GM12865 (cell line): ENCODE results near the gene DCBLD1.
A peak's percentile ranks its signal among the peaks of the same experiment; 100 is the strongest.

ENCODE experiments used
- DNase-seq: peaks from one replicate; pipeline ENCODE4 v3.0.0; 2010; ENCODE audit warnings: low read depth
- H3K4me3 ChIP-seq: 2 replicates; pipeline ENCODE4 v1.5.1; 2011; ENCODE audit warnings: mild to moderate bottlenecking, low read depth, low read length, control low read depth
- CTCF ChIP-seq: IDR thresholded peaks from 2 replicates; pipeline ENCODE4 v1.5.1; 2011; ENCODE audit warnings: low read length, control low read depth, low read depth, inconsistent platforms; ENCODE audit not compliant: insufficient read depth; ENCODE audit errors: missing control alignments

DCBLD1 gene

GRCh38 chr6:117553142-117553541, 70.7 kb downstream of the DCBLD1 start:
- TF ChIP-seq CTCF, result no peak
- DNase-seq, result no peak
- H3K4me3 ChIP-seq, result no peak overlapping the region

GRCh38 chr6:117555262-117555849, 72.9 kb downstream of the DCBLD1 start:
- no peak overlapping the region for H3K4me3 ChIP-seq
- DNase-seq, result no peak
- no peak for TF ChIP-seq CTCF

GRCh38 chr6:117555882-117556498, 73.5 kb downstream of the DCBLD1 start:
- H3K4me3 ChIP-seq, result no peak overlapping the region
- TF ChIP-seq CTCF, result peak; percentile 57
- DNase-seq, result peak; percentile 48

GRCh38 chr6:117557951-117558350, 75.5 kb downstream of the DCBLD1 start:
- peak; percentile 48 for DNase-seq
- no peak overlapping the region for H3K4me3 ChIP-seq
- TF ChIP-seq CTCF, result no peak

GRCh38 chr6:117558818-117559217, 76.3 kb downstream of the DCBLD1 start:
- no peak for TF ChIP-seq CTCF
- DNase-seq, result no peak
- H3K4me3 ChIP-seq, result no peak overlapping the region

- H3K4me3 ChIP-seq, result no peak overlapping the region
- TF ChIP-seq CTCF, result no peak
- no peak for DNase-seq
Observed at GRCh38 chr6:117559299-117559698, 76.8 kb downstream of the DCBLD1 start.

- H3K4me3 ChIP-seq, result no peak overlapping the region
- DNase-seq, result no peak
- no peak for TF ChIP-seq CTCF
Observed at GRCh38 chr6:117561128-117561527, 78.7 kb downstream of the DCBLD1 start.
